ENCODE data around the gene SARS1.
"Not testable (repeated sequence)": the region's sequence is repeated elsewhere in the genome, so short reads cannot be mapped to it uniquely, and the experiment has no call there.

The SARS1 gene

GRCh38 chr1:109213824-109214693 is at the start of gene SARS1:
Gene SARS1 (plus strand): TSS chr1:109213918. CDS start chr1:109213993, 75 bp downstream.
- peak; percentile 94 for DNase-seq

GRCh38 chr1:109164538-109164937 is 49.2 kb upstream of the SARS1 start:
- no peak for DNase-seq

GRCh38 chr1:109167001-109167506 is 46.7 kb upstream of the SARS1 start:
- DNase-seq = no peak

GRCh38 chr1:109170035-109170764 is 43.5 kb upstream of the SARS1 start:
- DNase-seq = no peak

- DNase-seq = no peak
Measured at GRCh38 chr1:109171646-109172045, 42.1 kb upstream of the SARS1 start.

GRCh38 chr1:109176349-109176748 is 37.4 kb upstream of the SARS1 start:
- not testable (repeated sequence) for DNase-seq

DNA sequence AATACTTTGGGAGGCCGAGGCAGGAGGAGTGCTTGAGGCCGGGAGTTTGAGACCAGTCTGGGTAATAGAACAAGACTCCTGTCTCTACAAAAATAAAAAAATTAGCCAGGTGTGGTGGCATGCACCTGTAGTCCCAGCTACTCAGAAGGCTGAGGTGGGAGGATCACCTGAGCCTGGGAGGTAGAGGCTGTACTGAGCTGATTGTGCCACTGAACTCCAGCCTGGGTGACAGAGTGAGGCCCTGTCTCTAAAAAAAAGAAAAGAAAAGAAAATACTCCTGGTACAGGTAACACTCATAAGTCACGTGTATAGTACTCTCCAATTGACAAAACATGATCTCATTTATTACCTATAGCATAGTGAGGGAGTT is 33.0 kb upstream of the SARS1 start:
- DNase-seq = not testable (repeated sequence)

DNA sequence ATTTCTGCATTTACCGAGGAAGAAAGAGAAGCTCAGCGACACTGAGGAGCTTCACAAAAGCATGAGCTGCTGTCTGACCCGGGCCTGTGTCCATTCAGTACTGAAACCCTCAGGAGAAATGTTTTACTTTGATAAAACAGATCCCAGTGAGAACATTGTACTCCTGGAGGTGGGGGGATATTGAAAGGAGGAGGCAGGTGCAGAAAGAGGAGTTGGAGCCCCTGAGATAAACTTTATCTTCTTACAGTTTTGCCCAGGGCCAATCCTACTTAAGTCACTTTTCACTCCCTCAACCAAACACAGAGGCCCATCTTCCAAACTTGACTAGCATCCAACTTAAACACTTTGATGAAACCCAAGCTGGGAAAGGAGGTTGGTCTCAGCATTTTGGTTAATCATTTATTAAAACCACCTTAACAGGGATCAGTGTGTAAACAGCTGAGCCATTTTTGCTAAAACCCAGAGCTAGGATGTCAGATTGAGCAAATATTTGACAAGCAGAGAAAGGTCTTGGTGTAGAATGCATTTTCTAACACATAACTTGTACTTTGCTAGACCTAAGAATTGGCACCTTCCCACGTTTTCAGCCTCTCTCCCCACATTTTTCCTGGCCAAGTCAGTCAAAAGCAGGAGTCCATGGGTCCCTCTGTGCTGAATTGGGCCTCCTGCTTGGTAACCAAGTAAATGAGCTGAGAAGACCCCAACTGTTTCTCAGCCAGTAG is 32.5 kb upstream of the SARS1 start:
- no peak for DNase-seq

DNA sequence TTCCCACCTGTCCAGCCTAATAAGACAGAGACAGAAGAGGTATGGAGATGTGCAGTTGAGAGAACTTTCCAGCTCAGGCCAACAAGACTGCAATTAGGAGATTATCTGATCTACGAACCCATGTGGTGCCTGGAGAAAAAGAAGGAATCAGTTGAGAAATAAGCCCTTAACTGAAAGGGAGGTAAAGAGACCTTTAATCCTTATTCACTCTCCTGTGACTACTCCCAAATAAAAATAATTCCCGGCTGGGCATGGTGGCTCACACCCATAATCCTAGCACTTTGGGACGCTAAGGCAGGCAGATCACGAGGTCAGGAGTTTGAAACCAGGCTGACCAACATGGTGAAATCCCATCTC is 31.9 kb upstream of the SARS1 start:
- DNase-seq = no peak

DNA sequence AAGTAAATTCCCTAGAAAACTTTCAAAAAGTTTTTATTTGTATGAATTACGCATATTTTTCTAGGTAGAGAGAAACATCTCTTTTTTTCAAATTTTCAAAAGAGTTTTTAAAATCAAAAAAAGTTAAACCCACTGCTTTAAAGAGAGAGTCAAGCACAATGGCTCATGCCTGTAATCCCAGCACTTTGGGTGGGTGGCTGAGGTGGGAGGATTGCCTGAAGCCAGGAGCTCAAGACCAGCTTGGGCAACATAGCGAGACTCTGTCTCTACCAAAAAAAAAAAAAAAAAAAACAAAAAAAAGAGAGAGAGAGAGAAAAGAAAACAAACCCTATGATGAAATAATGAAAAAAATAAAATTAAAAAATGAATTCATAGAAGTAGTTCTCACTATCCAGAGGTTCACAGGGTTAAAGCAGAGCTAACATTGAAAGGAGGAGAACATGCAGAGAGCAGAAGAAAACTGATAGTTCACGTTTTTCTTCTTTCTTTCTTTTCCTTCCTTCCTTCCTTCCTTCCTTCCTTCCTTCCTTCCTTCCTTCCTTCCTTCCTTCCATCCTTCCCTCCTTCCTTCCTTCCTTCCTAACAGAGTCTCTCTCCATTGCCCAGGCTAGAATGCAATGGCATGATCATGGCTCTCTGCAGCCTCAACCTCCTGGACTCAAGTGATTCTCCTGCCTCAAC is 30.5 kb upstream of the SARS1 start:
- DNase-seq = no peak

- DNase-seq = no peak
Measured at GRCh38 chr1:109184687-109185086, 29.0 kb upstream of the SARS1 start.

DNA sequence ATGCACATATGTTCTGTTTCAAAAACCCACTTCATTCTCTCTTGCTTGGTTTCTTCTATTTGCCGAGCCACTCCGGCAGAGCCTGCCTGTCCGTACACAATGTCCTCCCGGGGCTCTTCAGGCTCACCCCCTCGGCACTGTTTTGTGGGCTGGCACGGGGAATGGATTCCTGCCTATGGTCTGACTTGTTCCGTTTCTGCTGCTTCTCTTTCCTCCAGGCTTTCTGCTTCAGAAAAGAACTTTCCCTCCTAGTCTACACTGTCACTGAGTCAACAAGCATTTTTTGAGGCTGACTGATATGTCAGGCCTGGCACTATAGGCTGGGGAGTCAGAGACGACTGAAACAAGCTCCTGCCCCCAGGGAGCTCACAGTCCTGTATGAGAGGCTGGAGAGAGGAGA is 28.4 kb upstream of the SARS1 start:
- no peak for DNase-seq

- no peak for DNase-seq
Measured at GRCh38 chr1:109185990-109186732, 27.6 kb upstream of the SARS1 start.

GRCh38 chr1:109186733-109187086 is 27.0 kb upstream of the SARS1 start:
- no peak for DNase-seq

- DNase-seq = no peak
Measured at GRCh38 chr1:109187127-109187526, 26.6 kb upstream of the SARS1 start.

DNA sequence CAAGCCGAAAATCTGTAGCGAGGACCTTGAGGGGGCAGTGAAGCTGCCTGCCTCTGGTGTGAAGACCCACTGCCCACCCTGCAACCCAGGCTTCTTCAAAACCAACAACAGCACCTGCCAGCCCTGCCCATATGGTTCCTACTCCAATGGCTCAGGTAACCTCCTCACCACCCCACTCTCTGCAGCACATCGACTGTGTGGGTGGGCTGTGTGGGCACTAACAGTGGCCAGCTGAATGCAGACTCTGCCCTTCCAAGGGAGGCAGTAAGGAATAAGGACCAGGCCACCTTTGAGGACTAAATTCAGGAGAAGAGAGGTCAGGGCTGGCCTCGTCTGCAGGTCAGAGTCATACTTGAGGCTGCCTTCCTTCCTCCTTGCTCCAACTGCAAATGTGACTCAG is 25.5 kb upstream of the SARS1 start:
- DNase-seq = no peak

GRCh38 chr1:109188781-109189180 is 24.9 kb upstream of the SARS1 start:
- DNase-seq = no peak

DNA sequence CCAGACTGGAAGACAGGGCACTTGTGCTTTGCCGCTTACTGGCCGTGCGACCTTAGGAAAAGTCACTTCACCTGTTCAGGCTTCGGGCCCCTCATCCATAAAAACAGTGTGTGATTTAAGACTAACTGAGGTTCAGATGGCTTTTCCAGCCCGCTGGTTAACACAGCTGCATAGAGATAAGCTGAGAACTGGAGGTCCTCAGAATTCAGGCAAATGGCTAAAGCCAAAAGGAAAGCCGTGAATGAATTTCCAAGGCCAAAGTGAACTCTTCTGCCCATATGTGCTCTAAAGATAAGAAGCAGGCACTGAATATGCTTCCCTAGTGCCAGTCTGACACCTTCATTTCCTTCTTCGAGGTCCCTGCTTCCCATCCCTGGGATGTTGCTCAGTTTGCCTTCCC is 23.5 kb upstream of the SARS1 start:
- no peak for DNase-seq

- DNase-seq = no peak
Measured at GRCh38 chr1:109191377-109191776, 22.3 kb upstream of the SARS1 start.

DNA sequence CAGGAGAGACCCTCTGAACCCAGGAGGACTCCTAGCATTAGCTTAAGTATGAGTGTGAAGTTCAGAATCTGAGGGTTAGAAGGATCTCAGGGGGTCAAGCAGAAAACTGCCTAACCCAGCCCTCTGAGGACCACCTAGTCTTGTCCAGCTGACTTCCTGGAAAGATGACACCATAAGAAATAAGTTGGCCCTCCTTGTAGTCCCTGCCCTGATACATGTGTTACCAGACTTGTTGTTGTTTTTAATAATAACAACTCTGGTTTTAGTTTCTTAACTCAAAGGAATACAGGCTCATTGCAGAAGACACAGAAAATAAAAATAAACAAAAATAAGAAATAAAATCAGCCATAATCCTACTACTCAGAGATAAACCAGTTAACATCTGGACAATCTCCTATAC is 21.8 kb upstream of the SARS1 start:
- no peak for DNase-seq

DNA sequence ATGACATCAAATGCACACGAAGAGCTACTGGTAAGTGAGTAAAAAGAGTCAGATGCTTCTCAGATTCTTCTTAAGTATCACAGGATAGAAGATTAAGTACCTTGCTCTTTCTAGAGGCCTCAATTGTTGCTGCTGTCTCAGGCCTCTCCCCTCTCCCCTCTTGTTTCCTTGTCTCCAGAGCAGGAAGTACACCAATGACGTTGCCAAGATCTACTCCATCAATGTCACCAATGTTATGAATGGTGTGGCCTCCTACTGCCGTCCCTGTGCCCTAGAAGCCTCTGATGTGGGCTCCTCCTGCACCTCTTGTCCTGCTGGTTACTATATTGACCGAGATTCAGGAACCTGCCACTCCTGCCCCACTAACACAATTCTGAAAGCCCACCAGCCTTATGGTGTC is 21.3 kb upstream of the SARS1 start:
- DNase-seq = no peak
